Measurements from ENCODE around the gene CCDC9B. TPM values are rescaled to one million over a fixed set of nuclear protein-coding genes. Genes with fewer than 3 reads are reported as not detected.
A peak's percentile ranks its signal among the peaks of the same experiment; 100 is the strongest.

Gene CCDC9B
- total RNA-seq, 2 donors from 2014 or later, result 31.8 to 32.2 TPM

- no peaks in the 10 kb centered on the region for H3K36me3 ChIP-seq
- H3K27ac ChIP-seq, result no peak overlapping the region
- TF ChIP-seq CTCF (IDR thresholded peaks at IDR 0.05), result no peak
- H3K9me3 ChIP-seq, result peaks cover 0 to 5% of the 10 kb centered on the region in 2 donors
- H3K4me1 ChIP-seq, result peaks cover 0 to 44% of the 10 kb centered on the region in 2 donors
- H3K27me3 ChIP-seq, result no peaks in the 10 kb centered on the region
- no peak for DNase-seq (ENCODE audit: low spot score)
- H3K4me3 ChIP-seq, result no peak overlapping the region
Observed at GRCh38 chr15:40295297-40295696, 45.4 kb downstream of the CCDC9B start.

- no peak for TF ChIP-seq CTCF (IDR thresholded peaks at IDR 0.05)
- DNase-seq (ENCODE audit: low spot score), result no peak
- no peak overlapping the region for H3K4me3 ChIP-seq
- H3K27me3 ChIP-seq, result no peaks in the 10 kb centered on the region
- H3K27ac ChIP-seq, result no peak overlapping the region
- H3K9me3 ChIP-seq, result no peaks in the 10 kb centered on the region
- H3K36me3 ChIP-seq, result no peaks in the 10 kb centered on the region
- H3K4me1 ChIP-seq, result peaks cover 0 to 47% of the 10 kb centered on the region in 2 donors
Observed at GRCh38 chr15:40293905-40294895, 46.5 kb downstream of the CCDC9B start.

- DNase-seq (ENCODE audit: low spot score), result no peak
Observed at GRCh38 chr15:40293006-40293405, 47.7 kb downstream of the CCDC9B start.

DNA sequence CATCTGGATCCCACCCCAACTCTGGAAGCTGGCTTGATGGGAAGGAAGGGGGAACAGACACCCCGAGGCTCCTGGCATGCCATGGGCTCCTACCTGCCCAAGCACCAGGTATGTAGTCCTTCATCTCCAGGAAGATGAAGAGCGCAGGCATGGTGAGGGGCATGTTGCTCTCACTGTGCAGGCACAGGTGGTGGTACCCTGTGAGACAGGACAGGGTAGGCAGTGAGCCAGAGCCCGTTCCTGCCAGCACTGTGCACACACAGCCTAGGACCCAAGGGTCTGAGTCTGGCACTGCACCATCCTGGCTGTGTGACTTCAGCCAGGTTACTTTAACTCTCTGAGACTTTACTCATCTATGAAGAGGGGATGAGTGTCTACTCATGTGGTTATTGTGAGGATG, 48.5 kb downstream of the CCDC9B start:
- no peaks in the 10 kb centered on the region for H3K36me3 ChIP-seq
- DNase-seq (ENCODE audit: low spot score), result no peak
- no peak overlapping the region for H3K27ac ChIP-seq
- H3K27me3 ChIP-seq, result no peaks in the 10 kb centered on the region
- H3K4me3 ChIP-seq, result no peak overlapping the region
- H3K4me1 ChIP-seq, result peaks cover 0 to 47% of the 10 kb centered on the region in 2 donors
- TF ChIP-seq CTCF (IDR thresholded peaks at IDR 0.05), result no peak
- H3K9me3 ChIP-seq, result no peaks in the 10 kb centered on the region

More at GRCh38 chr15:40293006-40293405, 47.7 kb downstream of the CCDC9B start:
- H3K27me3 ChIP-seq, result no peaks in the 10 kb centered on the region
- no peak for TF ChIP-seq CTCF (IDR thresholded peaks at IDR 0.05)
- H3K27ac ChIP-seq, result no peak overlapping the region
- peaks cover 0 to 47% of the 10 kb centered on the region in 2 donors for H3K4me1 ChIP-seq
- H3K4me3 ChIP-seq, result no peak overlapping the region
- H3K9me3 ChIP-seq, result no peaks in the 10 kb centered on the region
- H3K36me3 ChIP-seq, result no peaks in the 10 kb centered on the region

DNA sequence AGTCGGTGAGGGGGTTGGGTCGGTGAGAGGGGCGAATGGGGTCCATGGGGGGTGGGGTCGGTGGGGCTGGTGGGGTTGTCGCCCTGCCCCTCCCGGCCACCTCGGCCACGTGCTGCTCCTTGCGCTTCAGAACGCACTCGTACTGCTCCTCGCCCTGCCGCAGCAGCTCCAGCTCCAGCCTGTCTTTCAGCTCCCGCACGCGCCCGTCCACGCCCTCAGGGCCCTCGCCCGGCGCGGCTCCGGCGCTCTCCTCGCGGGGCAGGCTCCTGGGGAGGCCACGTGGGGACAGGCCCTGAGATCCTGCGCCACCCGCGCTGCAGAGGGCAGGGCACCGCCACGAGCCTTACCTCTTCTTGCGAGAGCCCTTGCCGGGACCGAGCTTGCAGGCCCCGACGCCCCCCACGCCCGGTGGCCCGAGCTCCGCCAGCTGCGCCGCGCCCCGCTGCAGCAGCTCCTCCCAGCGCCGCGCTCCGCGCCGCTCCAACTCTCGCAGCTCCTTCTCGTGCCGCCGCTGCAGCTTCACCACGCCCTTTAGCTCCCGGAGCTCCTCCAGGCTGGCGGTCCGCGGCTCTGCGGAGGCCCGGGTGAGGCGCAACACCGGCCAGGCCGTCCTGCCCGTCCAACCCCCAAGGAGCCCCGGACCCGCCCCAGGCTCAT, 49.7 kb downstream of the CCDC9B start:
- TF ChIP-seq CTCF (IDR thresholded peaks at IDR 0.05), result no peak
- Histone ChIP-seq H3K4me3 (peak overlapping the region in 1 of 2 donors; percentile 43), H3K36me3 (no peaks in the 10 kb centered on the region), H3K9me3 (no peaks in the 10 kb centered on the region), H3K4me1 (peaks cover 0 to 49% of the 10 kb centered on the region in 2 donors), H3K27me3 (no peaks in the 10 kb centered on the region), H3K27ac (no peak overlapping the region)
- no peak for DNase-seq (ENCODE audit: low spot score)

Data from right atrium auricular region (tissue), 2 donors.